DND-41 (cell line): ENCODE data around the gene FSTL1.

Experiments
- ATAC-seq: fragments of 200-7000 bp; cut with Tn5 transposase; 3 replicates; pipeline ENCODE4 v1.9.1; 2021; ENCODE audit warnings: low read depth; ENCODE audit not compliant: insufficient read depth
- DNase-seq: peaks from one replicate; pipeline ENCODE4 v3.0.0-alpha.2; 2020
- H2AFZ ChIP-seq: 2 replicates; pipeline ENCODE4 v1.6.0; 2012; ENCODE audit warnings: low read depth, low read length
- H3K27ac ChIP-seq: 2 replicates; pipeline ENCODE4 v1.5.1; 2012; ENCODE audit warnings: low read length, inconsistent platforms
- H3K27me3 ChIP-seq: fragments of 200-600 bp; sonication (generic); 2 replicates; pipeline ENCODE4 v1.6.0; 2012; ENCODE audit warnings: low read length, mild to moderate bottlenecking, inconsistent platforms; ENCODE audit not compliant: insufficient read depth, poor library complexity
- H3K36me3 ChIP-seq: 2 replicates; pipeline ENCODE4 v1.5.1; 2012; ENCODE audit warnings: low read length, inconsistent platforms; ENCODE audit not compliant: insufficient read depth
- H3K4me1 ChIP-seq: 2 replicates; pipeline ENCODE4 v1.5.1; 2012; ENCODE audit warnings: mild to moderate bottlenecking, low read length; ENCODE audit not compliant: insufficient read depth
- H3K4me2 ChIP-seq: 2 replicates; pipeline ENCODE4 v1.6.0; 2012; ENCODE audit warnings: mild to moderate bottlenecking, moderate library complexity, low read length, inconsistent platforms; ENCODE audit not compliant: insufficient read depth
- H3K4me3 ChIP-seq, 2 experiments: fragments of 200-600 bp in 1 of 2; shearing (Covaris generic) in 1 of 2; 2 replicates each; pipeline ENCODE4 v1.5.1; 2012 to 2016; ENCODE audit warnings: inconsistent platforms in 2 of 2, low read length in 2 of 2, mild to moderate bottlenecking in 2 of 2, low read depth in 1 of 2, moderate library complexity in 1 of 2
- H3K79me2 ChIP-seq: 2 replicates; pipeline ENCODE4 v1.6.0; 2012; ENCODE audit warnings: low read length, inconsistent platforms; ENCODE audit not compliant: insufficient read depth
- H3K9ac ChIP-seq: 2 replicates; pipeline ENCODE4 v1.6.0; 2012; ENCODE audit warnings: low read depth, mild to moderate bottlenecking, inconsistent platforms, low read length, moderate library complexity
- H3K9me3 ChIP-seq: 2 replicates; pipeline ENCODE4 v1.5.1; 2012; ENCODE audit warnings: low read length, moderate library complexity, mild to moderate bottlenecking, inconsistent platforms; ENCODE audit not compliant: insufficient read depth, severe bottlenecking
- H4K20me1 ChIP-seq: 2 replicates; pipeline ENCODE4 v1.6.0; 2012; ENCODE audit warnings: low read length; ENCODE audit not compliant: insufficient read depth
- CTCF ChIP-seq: IDR thresholded peaks from 2 replicates; pipeline ENCODE4 v1.5.1; 2012; ENCODE audit warnings: borderline replicate concordance, low read length, moderate library complexity, mild to moderate bottlenecking; ENCODE audit not compliant: poor library complexity, severe bottlenecking; ENCODE audit errors: extremely low read depth
- EZH2 ChIP-seq: IDR thresholded peaks from 3 replicates; pipeline ENCODE4 v1.6.1; 2012; ENCODE audit warnings: borderline replicate concordance, low read depth, mild to moderate bottlenecking, moderate library complexity, low read length, inconsistent platforms; ENCODE audit not compliant: severe bottlenecking

FSTL1 gene

GRCh38 chr3:120473896-120474675, 23.3 kb upstream of the FSTL1 start:
- no peaks in the 10 kb centered on the region for H3K4me1 ChIP-seq
- H3K9me3 ChIP-seq = no peaks in the 10 kb centered on the region
- no peaks in the 10 kb centered on the region for H3K36me3 ChIP-seq
- ATAC-seq (no peak), DNase-seq (no peak)
- no peak overlapping the region for H3K4me2 ChIP-seq
- H3K27me3 ChIP-seq = peaks cover 9% of the 10 kb centered on the region
- H4K20me1 ChIP-seq = no peaks in the 10 kb centered on the region
- no peak overlapping the region for H3K4me3 ChIP-seq
- TF ChIP-seq CTCF (no peak), EZH2 (no peak)
- H3K79me2 ChIP-seq = no peaks in the 10 kb centered on the region
- no peak overlapping the region for H2AFZ ChIP-seq
- H3K9ac ChIP-seq = no peak overlapping the region
- H3K27ac ChIP-seq = no peak overlapping the region

GRCh38 chr3:120473389-120473788, 22.6 kb upstream of the FSTL1 start:
- no peaks in the 10 kb centered on the region for H3K4me1 ChIP-seq
- no peak overlapping the region for H3K9ac ChIP-seq
- DNase-seq (no peak), ATAC-seq (no peak)
- no peak overlapping the region for H3K4me3 ChIP-seq
- no peak overlapping the region for H2AFZ ChIP-seq
- H3K27ac ChIP-seq = no peak overlapping the region
- H3K27me3 ChIP-seq = peaks cover 9% of the 10 kb centered on the region
- H3K9me3 ChIP-seq = no peaks in the 10 kb centered on the region
- no peaks in the 10 kb centered on the region for H3K79me2 ChIP-seq
- TF ChIP-seq EZH2 (no peak), CTCF (no peak)
- no peak overlapping the region for H3K4me2 ChIP-seq
- H3K36me3 ChIP-seq = no peaks in the 10 kb centered on the region
- no peaks in the 10 kb centered on the region for H4K20me1 ChIP-seq

- no peak overlapping the region for H2AFZ ChIP-seq
These were observed 21.5 kb upstream of the FSTL1 start for GRCh38 chr3:120472121-120472844.

More at GRCh38 chr3:120472121-120472844, 21.5 kb upstream of the FSTL1 start:
- ATAC-seq (no peak), DNase-seq (no peak)
- Histone ChIP-seq H3K9me3 (no peaks in the 10 kb centered on the region), H3K4me1 (no peaks in the 10 kb centered on the region), H3K4me3 (no peak overlapping the region), H4K20me1 (no peaks in the 10 kb centered on the region), H3K9ac (no peak overlapping the region), H3K27ac (no peak overlapping the region), H3K27me3 (peaks cover 9% of the 10 kb centered on the region), H3K36me3 (no peaks in the 10 kb centered on the region), H3K79me2 (no peaks in the 10 kb centered on the region), H3K4me2 (no peak overlapping the region)
- TF ChIP-seq EZH2 (no peak), CTCF (no peak)
